GM13977 (cell line): ENCODE data around the gene DLX6.
A peak's percentile ranks its signal among the peaks of the same experiment; 100 is the strongest.

ENCODE experiments used
- DNase-seq: peaks from one replicate; pipeline ENCODE4 v3.0.0; 2012; ENCODE audit warnings: low spot score
- in situ Hi-C: fragments of 300-500 bp; cut with MboI; formaldehyde crosslinking; loops from one replicate; pipeline ENCODE4 v1.12.0; 2022; ENCODE audit warnings: low sequenced_read_pairs, low pct_unique_long_range_greater_than_20kb, mixed read lengths, inconsistent platforms; ENCODE audit not compliant: unreplicated experiment
- TF ChIP-seq, protein P1 (sequence below): IDR thresholded peaks from 2 replicates; pipeline ENCODE4 v1.5.1; 2012; ENCODE audit warnings: mild to moderate bottlenecking, control low read depth; ENCODE audit not compliant: insufficient read depth; ENCODE audit errors: extremely low read depth, missing control alignments

Gene DLX6

DNA sequence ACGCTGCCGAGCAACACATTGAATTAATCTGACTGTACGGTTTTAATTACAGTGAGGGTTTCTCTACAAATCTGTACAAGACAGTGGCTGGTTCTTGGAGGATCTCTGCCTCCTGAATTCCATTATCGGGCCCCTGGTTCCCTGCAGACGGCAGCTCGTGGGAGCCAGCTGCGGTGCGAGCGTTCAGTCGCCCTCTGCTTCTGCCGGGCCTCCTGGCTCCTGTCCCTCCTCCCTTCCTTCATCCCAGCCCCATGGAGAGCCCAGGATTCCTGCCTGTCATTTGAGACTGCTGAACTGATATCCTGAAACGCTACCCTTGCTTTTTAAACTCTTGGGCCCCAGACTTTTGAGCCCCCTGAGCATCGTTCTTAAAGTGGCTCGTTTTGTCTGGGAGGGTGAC is 6.6 kb upstream of the DLX6 start:
- in situ Hi-C loops, result no loop called here
- TF ChIP-seq, protein P1, sequence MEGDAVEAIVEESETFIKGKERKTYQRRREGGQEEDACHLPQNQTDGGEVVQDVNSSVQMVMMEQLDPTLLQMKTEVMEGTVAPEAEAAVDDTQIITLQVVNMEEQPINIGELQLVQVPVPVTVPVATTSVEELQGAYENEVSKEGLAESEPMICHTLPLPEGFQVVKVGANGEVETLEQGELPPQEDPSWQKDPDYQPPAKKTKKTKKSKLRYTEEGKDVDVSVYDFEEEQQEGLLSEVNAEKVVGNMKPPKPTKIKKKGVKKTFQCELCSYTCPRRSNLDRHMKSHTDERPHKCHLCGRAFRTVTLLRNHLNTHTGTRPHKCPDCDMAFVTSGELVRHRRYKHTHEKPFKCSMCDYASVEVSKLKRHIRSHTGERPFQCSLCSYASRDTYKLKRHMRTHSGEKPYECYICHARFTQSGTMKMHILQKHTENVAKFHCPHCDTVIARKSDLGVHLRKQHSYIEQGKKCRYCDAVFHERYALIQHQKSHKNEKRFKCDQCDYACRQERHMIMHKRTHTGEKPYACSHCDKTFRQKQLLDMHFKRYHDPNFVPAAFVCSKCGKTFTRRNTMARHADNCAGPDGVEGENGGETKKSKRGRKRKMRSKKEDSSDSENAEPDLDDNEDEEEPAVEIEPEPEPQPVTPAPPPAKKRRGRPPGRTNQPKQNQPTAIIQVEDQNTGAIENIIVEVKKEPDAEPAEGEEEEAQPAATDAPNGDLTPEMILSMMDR, result no peak
- peak; percentile 6 for DNase-seq

DNA sequence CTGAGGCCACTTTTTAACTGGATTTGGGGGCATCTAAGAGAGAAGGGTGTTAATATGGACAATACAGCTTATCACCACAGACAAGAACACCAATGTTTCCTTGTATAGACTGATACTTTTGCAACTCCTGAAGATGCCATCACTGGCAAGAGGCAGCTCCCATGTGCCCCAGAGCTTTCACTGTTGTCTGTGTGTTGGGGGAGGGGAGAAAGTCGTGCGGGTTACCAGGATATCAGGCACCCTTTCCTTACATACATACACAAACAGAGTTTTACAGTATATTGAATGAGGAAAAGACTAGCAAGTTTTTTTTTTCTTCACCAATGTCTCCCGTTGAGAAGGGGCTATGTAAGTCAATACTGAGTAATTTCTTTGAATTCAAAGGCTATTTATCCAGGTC is 4.1 kb upstream of the DLX6 start:
- in situ Hi-C loops, result no loop called here
- no peak for DNase-seq
- TF ChIP-seq, protein P1, result no peak

DNA sequence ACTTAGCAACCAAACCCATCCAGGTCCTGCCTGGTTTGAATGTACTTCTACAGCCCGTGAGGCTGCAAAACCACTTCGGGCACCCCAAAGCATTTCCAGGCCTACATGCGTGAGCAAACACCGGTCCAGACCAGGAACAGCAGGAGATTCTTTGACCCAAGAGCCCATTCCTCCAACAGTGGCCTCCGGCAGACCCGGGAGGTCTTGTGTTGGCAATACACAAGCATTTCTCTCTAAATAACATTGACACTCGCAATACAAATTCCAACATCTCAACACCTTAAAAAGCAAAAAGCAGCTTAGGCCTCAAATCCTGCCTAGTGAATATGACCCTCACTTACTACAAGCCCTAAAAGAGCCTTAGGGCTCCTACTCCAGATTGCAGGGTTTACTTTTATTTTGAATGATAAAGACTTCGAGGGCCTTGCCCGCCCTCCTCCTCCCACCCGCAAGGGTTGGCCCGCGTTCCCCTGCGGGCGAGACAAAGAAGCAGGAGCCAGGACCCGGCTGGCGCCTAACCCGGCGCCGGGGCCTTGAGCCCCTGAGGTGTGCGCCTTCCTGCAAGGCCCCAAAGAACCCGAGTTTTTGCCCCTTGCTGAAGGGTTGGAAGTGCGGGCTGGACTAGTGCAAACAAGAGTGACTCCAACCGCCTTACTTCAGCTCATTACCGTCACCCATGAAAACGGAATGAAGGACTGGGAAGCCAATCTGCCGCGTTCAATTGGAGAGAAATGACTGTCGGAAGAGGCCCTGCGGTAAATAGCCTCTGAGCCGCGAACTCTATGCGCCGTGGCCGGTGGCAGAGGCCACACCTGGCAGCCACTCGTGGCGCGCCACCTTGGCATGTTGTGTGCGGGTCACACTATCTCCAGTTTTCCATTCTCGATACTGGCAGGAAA is 3.4 kb upstream of the DLX6 start:
- no peak for DNase-seq
- in situ Hi-C loops, result no loop called here
- TF ChIP-seq, protein P1, result no peak

DNA sequence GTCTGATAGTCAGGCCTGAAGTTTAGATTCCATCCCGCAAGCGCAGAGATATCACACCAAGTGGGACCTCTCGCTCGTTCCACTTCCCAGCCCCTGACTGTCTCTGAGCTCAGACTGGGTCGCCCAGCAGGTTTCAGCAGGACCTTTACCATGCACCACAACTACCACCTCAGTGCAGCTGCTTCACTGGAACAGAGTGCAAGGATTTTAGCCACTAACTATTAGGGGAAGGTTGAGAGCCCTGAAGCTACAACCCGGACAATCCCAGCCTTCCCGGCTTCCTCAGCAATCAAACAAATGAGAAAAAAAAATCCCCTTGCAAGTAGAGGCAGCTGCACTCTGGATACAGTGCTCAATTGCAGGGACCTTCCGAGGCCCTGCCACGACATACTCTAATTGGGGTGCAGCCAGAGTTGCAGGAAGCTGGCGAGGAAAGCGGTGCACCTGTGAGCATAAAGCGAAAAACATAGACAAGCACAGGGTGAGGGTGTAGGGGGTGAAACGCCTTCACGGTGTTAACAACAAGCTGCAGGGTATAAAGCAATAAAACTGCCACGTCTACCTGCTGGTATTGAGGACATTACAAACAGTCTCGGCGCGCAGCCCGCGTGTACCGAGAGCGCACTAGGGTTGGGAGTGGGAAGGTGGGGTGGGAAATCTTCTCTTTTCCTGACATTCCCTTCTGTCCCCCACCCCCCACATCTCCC is 2.6 kb upstream of the DLX6 start:
- in situ Hi-C loops, result no loop called here
- no peak for DNase-seq
- TF ChIP-seq, protein P1, result no peak

DNA sequence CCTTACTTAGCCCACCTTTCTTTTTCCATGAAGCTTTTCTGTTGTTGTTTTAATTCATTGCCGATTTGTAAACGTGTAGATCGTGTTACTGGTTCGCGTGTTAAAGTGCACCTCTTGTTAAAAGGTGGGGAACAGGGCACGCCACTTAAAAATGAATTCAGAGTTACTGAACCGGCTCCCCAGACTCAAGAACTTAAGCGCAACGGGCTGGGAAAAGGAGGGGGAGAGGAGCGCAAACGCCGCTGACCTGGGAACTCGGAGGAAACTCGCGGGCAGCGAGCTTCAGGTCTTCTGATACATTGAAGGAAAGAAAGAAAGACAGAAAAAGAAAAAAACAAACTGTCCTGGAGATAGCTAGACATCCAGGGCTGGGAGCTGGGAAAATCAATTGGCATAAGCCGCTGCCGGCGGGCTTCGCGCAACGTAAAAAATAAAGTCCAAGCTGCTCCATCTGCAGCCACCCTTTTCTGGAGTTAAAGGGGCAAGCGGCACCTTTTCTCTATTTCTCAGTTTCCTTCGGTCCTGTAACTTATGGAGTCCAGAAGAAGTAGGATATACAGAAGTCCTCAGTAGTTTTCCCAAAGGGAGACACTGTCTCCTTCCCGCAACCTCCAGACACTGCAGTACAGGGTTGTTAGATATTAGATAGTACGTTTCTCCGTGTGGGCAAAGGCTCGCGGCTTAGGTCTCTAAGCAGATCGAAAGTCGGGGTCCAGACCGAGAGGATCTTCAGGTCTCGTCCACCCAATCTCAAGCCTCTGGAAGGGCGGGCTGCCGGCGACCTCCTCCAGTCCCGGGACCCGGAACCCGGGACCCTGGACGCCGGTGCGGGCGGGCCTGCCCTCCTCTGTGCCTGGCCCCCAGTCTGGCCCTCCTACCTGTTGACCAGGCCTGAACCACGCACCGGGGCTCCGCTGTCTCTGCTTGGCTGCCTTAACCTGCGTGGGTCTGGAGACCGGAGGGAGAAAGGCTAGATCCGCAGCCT is 1.8 kb upstream of the DLX6 start:
- TF ChIP-seq, protein P1, result no peak
- no peak for DNase-seq
- in situ Hi-C loops, result no loop called here
